GM12892 (cell line): ENCODE results near the gene LMAN2.

Source experiments
- POLR2A ChIP-seq: IDR thresholded peaks from 2 replicates; pipeline ENCODE4 v1.6.1; 2011; ENCODE audit warnings: low read depth, low read length, control low read depth
- POLR2AphosphoS5 ChIP-seq: IDR thresholded peaks from 2 replicates; pipeline ENCODE4 v1.6.1; 2011; ENCODE audit warnings: low read depth, low read length, control low read depth

DNA sequence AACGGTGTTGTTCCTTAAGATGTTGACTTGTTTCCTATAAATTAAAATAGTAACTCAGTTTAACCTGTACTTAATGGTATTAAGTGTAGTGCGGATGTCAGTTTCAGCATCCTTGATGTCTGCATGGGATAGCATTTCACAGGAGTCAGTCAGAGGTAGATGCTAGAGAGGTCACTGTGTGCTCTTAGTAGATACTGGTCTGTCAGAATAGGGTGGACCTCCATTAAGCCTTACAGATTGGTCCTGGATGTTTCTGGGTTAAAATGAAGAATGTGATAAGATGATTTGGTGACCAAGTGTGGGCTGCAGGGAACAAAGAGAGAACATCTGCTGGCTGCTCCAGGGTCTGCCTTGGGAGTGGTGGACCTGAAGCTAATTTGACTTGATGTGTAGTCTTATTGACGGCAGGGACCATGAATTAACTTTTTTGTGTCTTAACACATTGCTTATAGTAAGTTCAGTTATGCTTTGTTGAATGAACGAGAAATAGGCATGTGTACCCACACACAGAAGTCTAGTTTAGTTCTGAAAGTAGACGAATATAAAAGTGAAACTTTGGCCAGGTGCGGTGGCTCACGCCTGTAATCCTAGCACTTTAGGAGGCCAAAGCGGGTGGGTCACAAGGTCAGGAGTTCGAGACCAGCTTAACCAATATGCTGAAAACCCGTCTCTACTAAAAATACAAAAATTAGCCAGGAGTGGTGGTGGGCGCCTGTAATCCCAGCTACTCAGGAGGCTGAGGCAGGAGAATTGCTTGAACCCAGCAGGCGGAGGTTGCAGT is 60.5 kb downstream of the LMAN2 start:
- TF ChIP-seq POLR2AphosphoS5 (no peak), POLR2A (no peak)
